Breast epithelium (tissue), 4 donors: ENCODE measurements around the gene GLI3. TPM values are rescaled to one million over a fixed set of nuclear protein-coding genes. Genes with fewer than 3 reads are reported as not detected.

Experiments
- DNase-seq, 2 donors: peaks; one replicate each; pipeline ENCODE4 v3.0.0-alpha.2; 2019; ENCODE audit warnings: low spot score in 2 of 2
- H3K27ac ChIP-seq, 2 donors: fragments of 200-600 bp; sonication (generic) in 1 of 2; one replicate each; pipeline ENCODE4 v1.5.1; 2016 to 2019; ENCODE audit warnings: mild to moderate bottlenecking in 1 of 2
- H3K27me3 ChIP-seq, 2 donors: fragments of 200-600 bp; sonication (generic) in 1 of 2; one replicate each; pipeline versions ENCODE4 v1.5.1 to v1.6.0; 2017 to 2019; ENCODE audit warnings: control low read depth in 1 of 2, mild to moderate bottlenecking in 1 of 2
- H3K36me3 ChIP-seq: fragments of 200-600 bp; one replicate; pipeline ENCODE4 v1.5.1; 2019
- H3K4me1 ChIP-seq, 2 donors: fragments of 200-600 bp; sonication (generic); one replicate each; pipeline ENCODE4 v1.5.1; 2016 to 2019; ENCODE audit warnings: control low read depth in 1 of 2
- H3K4me3 ChIP-seq, 3 donors: fragments of 200-600 bp; sonication (generic); 1 replicate in 2 of 3; 2 replicates in 1 of 3; pipeline ENCODE4 v1.5.1; 2016 to 2019; ENCODE audit warnings: mild to moderate bottlenecking in 3 of 3, moderate library complexity in 2 of 3
- H3K9me3 ChIP-seq, 2 donors: fragments of 200-600 bp; sonication (generic) in 1 of 2; one replicate each; pipeline ENCODE4 v1.5.1; 2016 to 2019; ENCODE audit warnings: control low read depth in 1 of 2
- POLR2A ChIP-seq: fragments of 450-650 bp; IDR thresholded peaks from one replicate; pipeline ENCODE4 v1.6.1; 2016; ENCODE audit warnings: antibody characterized with exemption, mild to moderate bottlenecking, moderate library complexity
- POLR2AphosphoS5 ChIP-seq, 3 donors: sonication (generic); formaldehyde crosslinking; IDR thresholded peaks; one replicate each; pipeline ENCODE4 v1.6.1; 2017; ENCODE audit warnings: antibody characterized with exemption in 3 of 3
- intact Hi-C: fragments of 100-400 bp; cut with DNase I; formaldehyde crosslinking; loops from one replicate; pipeline ENCODE4 v1.15.1; 2023; ENCODE audit warnings: low total_unique reads
- total RNA-seq, 3 donors: library from RNA; depleted of rRNA; stranded (reverse); fragments of >200 nt; gene quantifications; one replicate each; pipeline ENCODE4 v1.1.0, GENCODE V29; 2016
- TF ChIP-seq, protein P1 (sequence below), 3 donors: fragments of 450-650 bp; IDR thresholded peaks; one replicate each; pipeline ENCODE4 v1.5.1; 2016 to 2017; ENCODE audit warnings: antibody characterized with exemption in 3 of 3, mild to moderate bottlenecking in 3 of 3, moderate library complexity in 3 of 3

The GLI3 gene
- total RNA-seq, 3 donors from 2014 or later: 10.2 to 29.9 (median 22.6) TPM

DNA sequence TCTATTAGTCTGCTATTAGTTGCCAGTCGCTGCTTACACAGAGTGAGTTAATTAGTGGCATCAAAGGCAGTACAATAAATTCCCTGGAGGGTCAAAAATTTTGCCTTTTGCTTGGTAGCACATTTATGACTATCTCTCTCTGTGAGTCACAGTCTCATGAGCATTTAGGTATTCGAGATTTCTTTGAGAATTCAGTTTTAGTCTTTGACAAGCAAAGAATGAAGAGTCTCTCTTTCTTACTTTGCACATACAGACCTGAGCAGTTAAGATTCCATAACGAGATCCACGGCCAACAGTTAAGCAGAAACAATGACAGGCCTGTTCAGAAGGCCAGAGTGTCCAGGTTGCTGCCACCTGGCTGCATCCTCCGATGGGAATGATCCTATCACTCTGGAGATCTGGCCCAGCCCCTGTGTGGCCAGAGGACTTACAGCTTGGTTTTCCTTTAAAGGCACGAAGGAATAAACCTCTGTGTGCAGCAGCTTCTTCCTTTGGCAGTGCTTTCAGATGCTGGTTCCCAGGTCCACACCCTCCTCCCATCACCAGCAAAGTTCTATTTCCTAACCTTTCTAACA, 80.6 kb downstream of the GLI3 start:
- peak overlapping the region; percentile 31 to 57 for H3K27ac ChIP-seq
- TF ChIP-seq, protein P1, sequence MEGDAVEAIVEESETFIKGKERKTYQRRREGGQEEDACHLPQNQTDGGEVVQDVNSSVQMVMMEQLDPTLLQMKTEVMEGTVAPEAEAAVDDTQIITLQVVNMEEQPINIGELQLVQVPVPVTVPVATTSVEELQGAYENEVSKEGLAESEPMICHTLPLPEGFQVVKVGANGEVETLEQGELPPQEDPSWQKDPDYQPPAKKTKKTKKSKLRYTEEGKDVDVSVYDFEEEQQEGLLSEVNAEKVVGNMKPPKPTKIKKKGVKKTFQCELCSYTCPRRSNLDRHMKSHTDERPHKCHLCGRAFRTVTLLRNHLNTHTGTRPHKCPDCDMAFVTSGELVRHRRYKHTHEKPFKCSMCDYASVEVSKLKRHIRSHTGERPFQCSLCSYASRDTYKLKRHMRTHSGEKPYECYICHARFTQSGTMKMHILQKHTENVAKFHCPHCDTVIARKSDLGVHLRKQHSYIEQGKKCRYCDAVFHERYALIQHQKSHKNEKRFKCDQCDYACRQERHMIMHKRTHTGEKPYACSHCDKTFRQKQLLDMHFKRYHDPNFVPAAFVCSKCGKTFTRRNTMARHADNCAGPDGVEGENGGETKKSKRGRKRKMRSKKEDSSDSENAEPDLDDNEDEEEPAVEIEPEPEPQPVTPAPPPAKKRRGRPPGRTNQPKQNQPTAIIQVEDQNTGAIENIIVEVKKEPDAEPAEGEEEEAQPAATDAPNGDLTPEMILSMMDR (IDR thresholded peaks at IDR 0.05): no peak
- TF ChIP-seq POLR2A (no peak), POLR2AphosphoS5 (IDR thresholded peaks at IDR 0.05) (no peak)
- peaks cover 0 to 8% of the 10 kb centered on the region in 2 donors for H3K4me1 ChIP-seq
- H3K36me3 ChIP-seq: no peaks in the 10 kb centered on the region
- no peaks in the 10 kb centered on the region for H3K27me3 ChIP-seq
- intact Hi-C loops: no loop called here
- DNase-seq: peak; percentile 55 to 57
- H3K9me3 ChIP-seq: no peaks in the 10 kb centered on the region
- no peak overlapping the region for H3K4me3 ChIP-seq

DNA sequence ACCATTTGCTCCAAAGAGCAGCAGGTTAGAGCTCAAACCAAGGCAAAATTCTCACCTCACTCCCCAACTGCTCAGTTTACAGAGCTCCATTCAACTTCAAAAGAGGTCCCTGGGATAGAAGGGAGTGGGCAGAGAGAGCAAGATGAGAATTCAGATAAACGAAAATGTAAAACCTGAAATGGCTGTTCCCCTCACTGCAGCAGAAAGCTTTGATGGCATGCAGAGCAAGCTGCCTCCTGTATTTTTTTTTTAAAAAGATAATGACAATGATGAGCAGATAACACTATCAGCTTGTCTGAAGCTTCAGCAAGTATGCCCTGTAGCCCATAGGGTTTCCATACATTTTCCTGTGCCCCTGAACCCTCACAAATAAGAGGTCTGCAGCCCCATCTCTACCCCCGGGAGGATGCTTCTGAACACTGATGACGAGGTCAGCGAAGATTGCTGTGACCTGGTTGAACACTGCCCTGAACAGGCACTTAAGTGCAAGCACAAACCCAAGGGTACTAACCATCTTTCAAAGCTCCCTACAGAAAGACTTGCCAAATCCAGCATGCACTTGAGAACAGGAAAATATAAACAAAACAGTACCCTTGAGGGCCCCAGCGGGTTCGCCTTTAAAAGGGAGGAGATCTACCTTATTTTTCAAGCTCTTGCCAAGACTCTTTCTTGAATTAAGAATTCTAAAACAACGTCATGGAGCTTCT, 81.3 kb downstream of the GLI3 start:
- no peaks in the 10 kb centered on the region for H3K27me3 ChIP-seq
- peaks cover 0 to 8% of the 10 kb centered on the region in 2 donors for H3K4me1 ChIP-seq
- intact Hi-C loops: no loop called here
- TF ChIP-seq POLR2A (no peak), POLR2AphosphoS5 (IDR thresholded peaks at IDR 0.05) (no peak)
- TF ChIP-seq, protein P1 (IDR thresholded peaks at IDR 0.05): no peak
- no peaks in the 10 kb centered on the region for H3K36me3 ChIP-seq
- H3K27ac ChIP-seq: peak overlapping the region; percentile 31 to 57
- no peak overlapping the region for H3K4me3 ChIP-seq
- no peaks in the 10 kb centered on the region for H3K9me3 ChIP-seq
- DNase-seq: no peak

DNA sequence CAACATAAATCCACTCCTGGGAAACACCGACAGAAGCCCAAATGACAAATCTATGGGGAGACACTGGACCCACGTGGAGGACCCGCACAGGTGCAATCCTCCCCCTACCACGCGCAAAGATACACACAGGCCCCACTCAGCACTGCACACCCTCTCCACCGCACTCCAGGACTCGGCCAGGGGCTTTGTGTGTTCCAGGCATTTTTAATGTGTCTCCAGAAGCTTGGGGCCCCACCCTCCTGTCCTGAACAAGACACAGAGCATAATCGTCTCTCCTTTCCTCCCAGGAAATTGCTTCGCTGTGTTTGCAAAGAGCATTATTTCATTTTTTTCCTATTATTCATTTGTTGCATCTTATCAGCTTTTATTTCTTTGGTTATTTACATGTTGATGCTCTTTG, 82.8 kb downstream of the GLI3 start:
- Histone ChIP-seq H3K36me3 (no peaks in the 10 kb centered on the region), H3K4me3 (no peak overlapping the region), H3K27ac (peak overlapping the region in 1 of 2 donors; percentile 4), H3K4me1 (peaks cover 0 to 8% of the 10 kb centered on the region in 2 donors), H3K27me3 (no peaks in the 10 kb centered on the region), H3K9me3 (no peaks in the 10 kb centered on the region)
- TF ChIP-seq POLR2AphosphoS5 (IDR thresholded peaks at IDR 0.05) (no peak), POLR2A (no peak)
- TF ChIP-seq, protein P1 (IDR thresholded peaks at IDR 0.05): no peak
- no peak for DNase-seq
- intact Hi-C loops: no loop called here

DNA sequence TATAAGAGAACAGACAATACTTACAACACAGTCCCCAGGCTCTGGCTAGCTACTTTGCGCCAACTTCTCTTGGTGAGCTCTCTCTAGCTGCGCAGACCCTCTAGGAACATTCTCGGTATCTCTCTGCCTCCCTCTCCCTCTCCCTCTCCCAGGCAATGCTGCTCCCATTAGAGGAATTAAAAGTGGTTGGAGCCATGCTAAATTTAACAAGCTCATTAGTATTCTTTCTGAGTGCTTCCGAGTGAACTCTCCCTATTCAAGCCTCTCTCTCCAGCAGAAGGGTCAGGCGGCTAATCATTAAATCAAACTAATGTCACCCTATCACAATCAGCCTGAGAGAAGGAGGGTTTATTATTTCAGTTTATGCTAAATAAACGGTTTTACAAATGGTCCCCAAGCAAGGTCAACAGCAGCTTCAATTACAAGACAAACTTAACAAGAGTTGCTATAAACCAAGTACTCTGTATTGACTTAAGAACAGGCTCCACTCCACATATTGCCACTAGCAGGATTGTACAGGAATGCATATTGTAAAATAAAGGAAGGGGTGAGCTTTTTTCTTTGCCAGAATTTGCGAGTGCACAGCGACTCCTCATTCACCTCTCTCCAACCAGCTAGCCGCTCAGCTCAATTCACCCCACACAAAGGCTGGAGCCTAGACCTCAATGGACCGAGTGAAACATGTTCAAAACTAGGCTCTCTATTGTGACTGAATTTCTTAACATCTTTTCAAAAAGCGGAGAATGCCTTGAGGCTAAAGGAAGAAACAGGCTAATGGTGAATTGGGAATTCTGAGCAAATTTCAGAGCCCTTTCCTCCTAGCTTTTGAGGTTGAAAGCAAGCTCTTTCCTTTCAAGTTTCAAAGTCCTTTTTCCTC, 84.4 kb downstream of the GLI3 start:
- H3K4me1 ChIP-seq: peaks cover 0 to 8% of the 10 kb centered on the region in 2 donors

More for the DNA sequence above, 84.4 kb downstream of the GLI3 start:
- TF ChIP-seq POLR2A (no peak), POLR2AphosphoS5 (IDR thresholded peaks at IDR 0.05) (no peak)
- TF ChIP-seq, protein P1 (IDR thresholded peaks at IDR 0.05): no peak
- H3K4me3 ChIP-seq: peak overlapping the region in 1 of 3 donors; percentile 16
- intact Hi-C loops: no loop called here
- H3K27me3 ChIP-seq: no peaks in the 10 kb centered on the region
- H3K36me3 ChIP-seq: no peaks in the 10 kb centered on the region
- no peaks in the 10 kb centered on the region for H3K9me3 ChIP-seq
- DNase-seq: no peak
- H3K27ac ChIP-seq: peak overlapping the region; percentile 60 to 79
